HepG2 (cell line): ENCODE measurements around the gene CFL1. TPM values are rescaled to one million over a fixed set of nuclear protein-coding genes. Genes with fewer than 3 reads are reported as not detected.

Experiments used
- ARHGAP35 ChIP-seq: sonication (generic); formaldehyde crosslinking; IDR thresholded peaks from 2 replicates; pipeline ENCODE4 v1.9.0; 2022; ENCODE audit warnings: mild to moderate bottlenecking, inconsistent platforms, moderate library complexity, missing genetic modification reagents, borderline replicate concordance
- BCL6 ChIP-seq: IDR thresholded peaks from 2 replicates; pipeline ENCODE4 v1.6.1; 2016; ENCODE audit warnings: missing genetic modification reagents, missing compliant biosample characterization
- DMTF1 ChIP-seq: sonication (generic); formaldehyde crosslinking; IDR thresholded peaks from 2 replicates; pipeline ENCODE4 v1.4.0; 2020; ENCODE audit warnings: mild to moderate bottlenecking, missing genetic modification reagents
- GATA4 ChIP-seq: sonication (generic); IDR thresholded peaks from 2 replicates; pipeline ENCODE4 v1.6.1; 2016; ENCODE audit warnings: antibody characterized with exemption, low read depth, borderline replicate concordance
- HNF4A ChIP-seq: sonication (generic); formaldehyde crosslinking; IDR thresholded peaks from 2 replicates; pipeline ENCODE4 v1.4.0; 2020; ENCODE audit warnings: missing genetic modification reagents
- HNRNPLL ChIP-seq: fragments of 200-400 bp; formaldehyde crosslinking; IDR thresholded peaks from 2 replicates; pipeline ENCODE4 v1.6.1; 2017; ENCODE audit warnings: mild to moderate bottlenecking, low read depth, low read length; ENCODE audit not compliant: poor library complexity, severe bottlenecking
- IKZF4 ChIP-seq: sonication (generic); formaldehyde crosslinking; IDR thresholded peaks from 2 replicates; pipeline ENCODE4 v1.5.1; 2020; ENCODE audit warnings: borderline replicate concordance, mild to moderate bottlenecking, low read depth, missing genetic modification reagents; ENCODE audit errors: not compliant biosample characterization
- TSC22D2 ChIP-seq: sonication (generic); formaldehyde crosslinking; IDR thresholded peaks from 2 replicates; pipeline ENCODE4 v1.5.1; 2020; ENCODE audit warnings: missing genetic modification reagents, mild to moderate bottlenecking, borderline replicate concordance
- ZNF256 ChIP-seq: sonication (generic); formaldehyde crosslinking; conservative IDR thresholded peaks from 2 replicates; pipeline ENCODE4 v1.4.0; 2020; ENCODE audit warnings: missing genetic modification reagents
- ZNF292 ChIP-seq: sonication (generic); formaldehyde crosslinking; IDR thresholded peaks from 2 replicates; pipeline ENCODE4 v1.8.1; 2022; ENCODE audit warnings: mild to moderate bottlenecking, low read depth, missing genetic modification reagents, borderline replicate concordance
- ZNF333 ChIP-seq: sonication (generic); formaldehyde crosslinking; IDR thresholded peaks from 2 replicates; pipeline ENCODE4 v1.4.0; 2020; ENCODE audit warnings: mild to moderate bottlenecking, missing genetic modification reagents, borderline replicate concordance
- ZNF503 ChIP-seq: sonication (generic); formaldehyde crosslinking; IDR thresholded peaks from 2 replicates; pipeline ENCODE4 v1.4.0; 2020; ENCODE audit warnings: missing genetic modification reagents
- ZNF746 ChIP-seq: sonication (generic); formaldehyde crosslinking; IDR thresholded peaks from 2 replicates; pipeline ENCODE4 v1.8.0; 2022; ENCODE audit warnings: mild to moderate bottlenecking, missing genetic modification reagents
- polyA plus RNA-seq, 8 experiments: library from polyadenylated mRNA; depleted of rRNA in 3 of 8; stranded (reverse) in 7 of 8; unstranded in 1 of 8; fragments of >200 nt; fragmentation: Illumina TruSeq in 4 of 8; extraction: Trizol in 4 of 8; gene quantifications; 2 replicates each; pipeline versions ENCODE4 v1.2.1 to v1.2.3, GENCODE V29; 2011 to 2016; ENCODE audit warnings: low read depth in 4 of 8, missing spikeins in 1 of 8, mixed read lengths in 1 of 8; ENCODE audit not compliant: insufficient read depth in 1 of 8
- total RNA-seq, 5 experiments: library from RNA; depleted of rRNA; stranded (reverse); fragments of >200 nt; fragmentation: Illumina TruSeq; extraction: Trizol; gene quantifications; 2 replicates each; pipeline ENCODE4 v1.2.3, GENCODE V29; 2016; ENCODE audit warnings: low read depth in 1 of 5
- TF ChIP-seq, protein P1 (sequence below): sonication (generic); formaldehyde crosslinking; IDR thresholded peaks from 2 replicates; pipeline ENCODE4 v1.4.0; 2020; ENCODE audit warnings: missing genetic modification reagents; ENCODE audit errors: not compliant biosample characterization
- TF ChIP-seq, protein P2 (sequence below): sonication (generic); formaldehyde crosslinking; IDR thresholded peaks from 2 replicates; pipeline ENCODE4 v1.4.0; 2020; ENCODE audit warnings: mild to moderate bottlenecking, missing genetic modification reagents
- TF ChIP-seq, protein P3 (sequence below): sonication (generic); formaldehyde crosslinking; IDR thresholded peaks from 2 replicates; pipeline ENCODE4 v1.5.1; 2020; ENCODE audit warnings: mild to moderate bottlenecking, missing genetic modification reagents, moderate library complexity

CFL1 gene
- total and polyA plus RNA-seq, 2 of the 13 experiments (the other 11 are each of a cell fraction or from before 2014, with no cell fraction given) = 379 to 383 TPM

GRCh38 chr11:65860278-65861164 is 2.5 kb upstream of the CFL1 start, which contains the start of gene MUS81 (continued):
- TF ChIP-seq ZNF256 (CRISPR knock-in tag) (no peak), ZNF503 (CRISPR knock-in tag) (peak; percentile 31), GATA4 (no peak), BCL6 (peak; percentile 16), IKZF4 (no peak), ARHGAP35 (CRISPR knock-in tag) (no peak), DMTF1 (no peak), TSC22D2 (CRISPR knock-in tag) (peak; percentile 51; the same call in 1 of the 2 replicates), HNF4A (CRISPR knock-in tag) (peak; percentile 46; the same call in 1 of the 2 replicates), ZNF746 (CRISPR knock-in tag) (peak; percentile 52; the same call in 1 of the 2 replicates), ZNF333 (peak; percentile 66; the same call in 1 of the 2 replicates), ZNF292 (CRISPR knock-in tag) (no peak), HNRNPLL (peak; percentile 59)
- TF ChIP-seq, protein P1, sequence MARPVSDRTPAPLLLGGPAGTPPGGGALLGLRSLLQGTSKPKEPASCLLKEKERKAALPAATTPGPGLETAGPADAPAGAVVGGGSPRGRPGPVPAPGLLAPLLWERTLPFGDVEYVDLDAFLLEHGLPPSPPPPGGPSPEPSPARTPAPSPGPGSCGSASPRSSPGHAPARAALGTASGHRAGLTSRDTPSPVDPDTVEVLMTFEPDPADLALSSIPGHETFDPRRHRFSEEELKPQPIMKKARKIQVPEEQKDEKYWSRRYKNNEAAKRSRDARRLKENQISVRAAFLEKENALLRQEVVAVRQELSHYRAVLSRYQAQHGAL (CRISPR knock-in tag) = no peak
- TF ChIP-seq, protein P2, sequence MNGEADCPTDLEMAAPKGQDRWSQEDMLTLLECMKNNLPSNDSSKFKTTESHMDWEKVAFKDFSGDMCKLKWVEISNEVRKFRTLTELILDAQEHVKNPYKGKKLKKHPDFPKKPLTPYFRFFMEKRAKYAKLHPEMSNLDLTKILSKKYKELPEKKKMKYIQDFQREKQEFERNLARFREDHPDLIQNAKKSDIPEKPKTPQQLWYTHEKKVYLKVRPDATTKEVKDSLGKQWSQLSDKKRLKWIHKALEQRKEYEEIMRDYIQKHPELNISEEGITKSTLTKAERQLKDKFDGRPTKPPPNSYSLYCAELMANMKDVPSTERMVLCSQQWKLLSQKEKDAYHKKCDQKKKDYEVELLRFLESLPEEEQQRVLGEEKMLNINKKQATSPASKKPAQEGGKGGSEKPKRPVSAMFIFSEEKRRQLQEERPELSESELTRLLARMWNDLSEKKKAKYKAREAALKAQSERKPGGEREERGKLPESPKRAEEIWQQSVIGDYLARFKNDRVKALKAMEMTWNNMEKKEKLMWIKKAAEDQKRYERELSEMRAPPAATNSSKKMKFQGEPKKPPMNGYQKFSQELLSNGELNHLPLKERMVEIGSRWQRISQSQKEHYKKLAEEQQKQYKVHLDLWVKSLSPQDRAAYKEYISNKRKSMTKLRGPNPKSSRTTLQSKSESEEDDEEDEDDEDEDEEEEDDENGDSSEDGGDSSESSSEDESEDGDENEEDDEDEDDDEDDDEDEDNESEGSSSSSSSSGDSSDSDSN (CRISPR knock-in tag) = peak; percentile 76
- TF ChIP-seq, protein P3, sequence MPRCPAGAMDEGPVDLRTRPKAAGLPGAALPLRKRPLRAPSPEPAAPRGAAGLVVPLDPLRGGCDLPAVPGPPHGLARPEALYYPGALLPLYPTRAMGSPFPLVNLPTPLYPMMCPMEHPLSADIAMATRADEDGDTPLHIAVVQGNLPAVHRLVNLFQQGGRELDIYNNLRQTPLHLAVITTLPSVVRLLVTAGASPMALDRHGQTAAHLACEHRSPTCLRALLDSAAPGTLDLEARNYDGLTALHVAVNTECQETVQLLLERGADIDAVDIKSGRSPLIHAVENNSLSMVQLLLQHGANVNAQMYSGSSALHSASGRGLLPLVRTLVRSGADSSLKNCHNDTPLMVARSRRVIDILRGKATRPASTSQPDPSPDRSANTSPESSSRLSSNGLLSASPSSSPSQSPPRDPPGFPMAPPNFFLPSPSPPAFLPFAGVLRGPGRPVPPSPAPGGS = no peak; the same call in 1 of the 2 replicates
